HUES48 (cell line): Measurements from ENCODE around the gene GNAS.
"Not testable (repeated sequence)": the region's sequence is repeated elsewhere in the genome, so short reads cannot be mapped to it uniquely, and the experiment has no call there.

ENCODE experiments used
- H3K27ac ChIP-seq: one replicate; pipeline ENCODE4 v1.7.0; 2013; ENCODE audit warnings: low read depth, low read length, inconsistent platforms
- H3K27me3 ChIP-seq: 2 replicates; pipeline ENCODE4 v1.6.1; 2013; ENCODE audit warnings: mild to moderate bottlenecking, low read length; ENCODE audit not compliant: control insufficient read depth, insufficient read depth
- H3K36me3 ChIP-seq: 2 replicates; pipeline ENCODE4 v1.6.1; 2013; ENCODE audit warnings: low read length; ENCODE audit not compliant: control insufficient read depth, insufficient read depth
- H3K4me1 ChIP-seq: 2 replicates; pipeline ENCODE4 v1.6.1; 2013; ENCODE audit warnings: mild to moderate bottlenecking, low read length; ENCODE audit not compliant: control insufficient read depth, insufficient read depth
- H3K4me3 ChIP-seq: 2 replicates; pipeline ENCODE4 v1.5.1; 2013; ENCODE audit warnings: mild to moderate bottlenecking, low read depth, low read length
- H3K9ac ChIP-seq: 2 replicates; pipeline ENCODE4 v1.6.1; 2013; ENCODE audit warnings: mild to moderate bottlenecking, low read depth, low read length, moderate library complexity
- H3K9me3 ChIP-seq: 2 replicates; pipeline ENCODE4 v1.6.1; 2013; ENCODE audit warnings: low read length; ENCODE audit not compliant: control insufficient read depth, insufficient read depth

The GNAS gene

GRCh38 chr20:58932170-58932569 lies 79.7 kb downstream of the GNAS start:
- Histone ChIP-seq H3K9ac (no peak overlapping the region), H3K4me3 (no peak overlapping the region), H3K27ac (no peak overlapping the region), H3K9me3 (no peaks in the 10 kb centered on the region), H3K27me3 (no peaks in the 10 kb centered on the region), H3K4me1 (no peaks in the 10 kb centered on the region), H3K36me3 (no peaks in the 10 kb centered on the region)

- H3K27ac ChIP-seq = no peak overlapping the region
- no peaks in the 10 kb centered on the region; the same call in 1 of the 2 replicates for H3K27me3 ChIP-seq
- H3K36me3 ChIP-seq = no peaks in the 10 kb centered on the region
- no peak overlapping the region for H3K4me3 ChIP-seq
- no peaks in the 10 kb centered on the region for H3K4me1 ChIP-seq
- no peak overlapping the region for H3K9ac ChIP-seq
- H3K9me3 ChIP-seq = no peaks in the 10 kb centered on the region
Observed at GRCh38 chr20:58938078-58938477, 85.6 kb downstream of the GNAS start.

GRCh38 chr20:58938541-58938940 lies 86.0 kb downstream of the GNAS start:
- H3K27me3 ChIP-seq = no peaks in the 10 kb centered on the region; the same call in 1 of the 2 replicates
- no peak overlapping the region for H3K4me3 ChIP-seq
- no peaks in the 10 kb centered on the region for H3K4me1 ChIP-seq
- H3K36me3 ChIP-seq = no peaks in the 10 kb centered on the region
- no peak overlapping the region for H3K9ac ChIP-seq
- no peaks in the 10 kb centered on the region for H3K9me3 ChIP-seq
- H3K27ac ChIP-seq = no peak overlapping the region

- Histone ChIP-seq H3K27me3 (no peaks in the 10 kb centered on the region; the same call in 1 of the 2 replicates), H3K27ac (no peak overlapping the region), H3K4me1 (no peaks in the 10 kb centered on the region), H3K4me3 (no peak overlapping the region), H3K9me3 (no peaks in the 10 kb centered on the region), H3K36me3 (no peaks in the 10 kb centered on the region), H3K9ac (no peak overlapping the region)
Observed at GRCh38 chr20:58941471-58941870, 89.0 kb downstream of the GNAS start.

- H3K4me1 ChIP-seq = no peaks in the 10 kb centered on the region
- no peak overlapping the region for H3K4me3 ChIP-seq
- no peak overlapping the region for H3K9ac ChIP-seq
- H3K27ac ChIP-seq = no peak overlapping the region
- H3K27me3 ChIP-seq = no peaks in the 10 kb centered on the region; the same call in 1 of the 2 replicates
- no peaks in the 10 kb centered on the region for H3K36me3 ChIP-seq
- H3K9me3 ChIP-seq = no peaks in the 10 kb centered on the region
Observed at GRCh38 chr20:58942549-58942948, 90.0 kb downstream of the GNAS start.

GRCh38 chr20:58944610-58945009 lies 92.1 kb downstream of the GNAS start:
- H3K4me3 ChIP-seq = no peak overlapping the region
- H3K27me3 ChIP-seq = no peaks in the 10 kb centered on the region
- H3K9ac ChIP-seq = no peak overlapping the region
- no peaks in the 10 kb centered on the region for H3K36me3 ChIP-seq
- H3K9me3 ChIP-seq = no peaks in the 10 kb centered on the region
- H3K27ac ChIP-seq = no peak overlapping the region
- H3K4me1 ChIP-seq = no peaks in the 10 kb centered on the region

- H3K9ac ChIP-seq = no peak overlapping the region
- no peak overlapping the region for H3K4me3 ChIP-seq
- no peak overlapping the region for H3K27ac ChIP-seq
- no peaks in the 10 kb centered on the region for H3K9me3 ChIP-seq
- no peaks in the 10 kb centered on the region for H3K36me3 ChIP-seq
- no peaks in the 10 kb centered on the region for H3K4me1 ChIP-seq
- no peaks in the 10 kb centered on the region for H3K27me3 ChIP-seq
Observed at GRCh38 chr20:58945965-58946631, 93.6 kb downstream of the GNAS start.

- not testable (repeated sequence) for H3K27ac ChIP-seq, H3K36me3 ChIP-seq, H3K9ac ChIP-seq, H3K4me1 ChIP-seq, H3K27me3 ChIP-seq, H3K9me3 ChIP-seq, H3K4me3 ChIP-seq
Observed at GRCh38 chr20:58947797-58948388, 95.4 kb downstream of the GNAS start.

GRCh38 chr20:58950603-58951002 lies 98.1 kb downstream of the GNAS start:
- Histone ChIP-seq H3K4me1 (no peaks in the 10 kb centered on the region), H3K4me3 (no peak overlapping the region), H3K9ac (no peak overlapping the region), H3K27ac (no peak overlapping the region), H3K9me3 (no peaks in the 10 kb centered on the region), H3K36me3 (no peaks in the 10 kb centered on the region), H3K27me3 (no peaks in the 10 kb centered on the region)

GRCh38 chr20:58953050-58953449 lies 100.5 kb downstream of the GNAS start:
- Histone ChIP-seq H3K9ac (no peak overlapping the region), H3K36me3 (no peaks in the 10 kb centered on the region), H3K9me3 (no peaks in the 10 kb centered on the region), H3K27me3 (no peaks in the 10 kb centered on the region), H3K4me3 (no peak overlapping the region), H3K4me1 (no peaks in the 10 kb centered on the region), H3K27ac (no peak overlapping the region)

GRCh38 chr20:58956078-58956477 lies 103.6 kb downstream of the GNAS start:
- Histone ChIP-seq H3K4me3 (no peak overlapping the region), H3K9me3 (no peaks in the 10 kb centered on the region), H3K36me3 (no peaks in the 10 kb centered on the region), H3K27me3 (no peaks in the 10 kb centered on the region; the same call in 1 of the 2 replicates), H3K4me1 (no peaks in the 10 kb centered on the region), H3K9ac (no peak overlapping the region), H3K27ac (no peak overlapping the region)
